NCI-H2081 (cell line): ENCODE results near the gene HSD17B3.
"Not testable (repeated sequence)": the region's sequence is repeated elsewhere in the genome, so short reads cannot be mapped to it uniquely, and the experiment has no call there.

Experiments
- DNase-seq, 2 experiments: peaks; one replicate each; lab custom pipeline; 2025; lab: John Stamatoyannopoulos, UW

Gene HSD17B3

DNA sequence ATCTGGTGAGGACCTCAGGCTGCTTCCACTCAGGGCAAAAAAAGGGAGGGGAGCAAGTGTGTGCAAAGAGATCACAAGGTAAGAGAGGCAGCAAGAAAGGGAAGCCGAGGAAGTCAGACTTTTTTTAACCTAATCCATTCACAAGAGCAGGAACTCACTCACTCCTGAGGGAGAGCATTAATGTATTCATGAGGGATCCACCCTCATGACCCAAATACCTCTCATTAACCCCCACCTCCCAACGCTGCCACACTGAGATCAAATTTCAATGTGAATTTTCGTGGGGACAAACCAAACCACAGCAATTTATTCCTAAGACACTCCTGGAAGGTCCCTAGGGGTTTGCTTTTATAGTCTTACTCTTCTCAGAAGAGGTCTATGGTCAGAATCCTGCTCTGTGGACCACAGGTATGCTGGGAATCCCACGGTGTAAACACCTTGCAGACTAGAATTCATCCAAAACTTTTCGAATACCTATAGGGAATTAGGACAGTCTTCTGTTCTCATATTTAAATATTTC, 108.7 kb downstream of the HSD17B3 start:
- DNase-seq: no peak

DNA sequence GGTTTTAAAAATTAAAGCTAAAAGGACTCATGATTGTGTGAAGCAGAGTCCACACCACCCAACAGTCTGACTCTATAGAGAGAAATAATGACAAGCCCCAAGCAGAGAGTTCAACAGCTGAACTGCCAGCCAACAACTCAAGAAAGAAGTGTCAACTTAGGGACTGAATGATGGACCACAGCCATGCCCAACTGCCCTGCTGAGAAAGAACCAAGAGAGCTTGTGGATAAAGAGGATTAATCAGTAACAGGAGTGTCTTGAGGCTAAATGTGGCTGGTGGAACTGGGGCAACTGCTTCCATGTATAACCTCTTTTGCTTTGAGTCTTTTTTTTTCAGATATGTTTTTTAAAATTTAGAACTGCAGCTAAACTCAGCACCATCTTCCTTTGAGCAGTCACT, 109.3 kb downstream of the HSD17B3 start:
- DNase-seq: no peak

DNA sequence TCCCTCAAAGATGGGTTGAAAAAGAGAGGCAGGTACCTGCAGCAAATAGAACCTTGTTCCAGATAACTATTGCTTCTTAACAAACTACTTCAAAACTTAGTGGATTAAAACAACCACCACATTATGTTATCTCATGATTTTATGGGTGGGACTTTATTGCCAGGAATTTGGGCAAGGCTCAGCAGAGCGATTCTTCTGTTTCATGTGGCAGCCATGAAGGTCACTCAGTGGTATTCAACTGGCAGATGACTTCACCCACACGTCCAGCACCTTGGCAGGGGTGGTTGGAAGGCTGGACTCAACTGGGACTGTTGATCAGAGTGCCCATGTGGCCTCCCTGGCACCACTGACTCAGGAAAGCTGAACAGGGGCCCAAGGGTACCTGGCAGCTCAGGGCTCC, 112.0 kb downstream of the HSD17B3 start:
- DNase-seq: no peak

DNA sequence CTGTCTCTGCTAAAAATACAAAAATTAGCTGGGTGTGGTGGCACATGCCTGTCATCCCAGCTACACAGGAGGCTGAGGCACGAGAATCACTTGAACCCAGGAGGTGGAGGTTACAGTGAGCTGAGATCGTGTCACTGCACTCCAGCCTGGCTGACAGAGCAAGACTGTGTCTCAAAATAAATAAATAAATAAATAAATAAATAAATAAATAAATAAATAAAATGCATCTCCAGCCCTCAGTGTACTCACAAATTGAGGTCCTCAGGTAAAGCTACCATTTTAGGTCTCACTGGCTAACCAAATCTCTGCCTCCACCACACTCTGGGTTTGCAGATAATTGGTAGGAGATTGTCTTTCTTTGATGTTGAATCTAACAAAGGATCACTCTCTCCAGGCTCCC, 112.4 kb downstream of the HSD17B3 start:
- not testable (repeated sequence) for DNase-seq

DNA sequence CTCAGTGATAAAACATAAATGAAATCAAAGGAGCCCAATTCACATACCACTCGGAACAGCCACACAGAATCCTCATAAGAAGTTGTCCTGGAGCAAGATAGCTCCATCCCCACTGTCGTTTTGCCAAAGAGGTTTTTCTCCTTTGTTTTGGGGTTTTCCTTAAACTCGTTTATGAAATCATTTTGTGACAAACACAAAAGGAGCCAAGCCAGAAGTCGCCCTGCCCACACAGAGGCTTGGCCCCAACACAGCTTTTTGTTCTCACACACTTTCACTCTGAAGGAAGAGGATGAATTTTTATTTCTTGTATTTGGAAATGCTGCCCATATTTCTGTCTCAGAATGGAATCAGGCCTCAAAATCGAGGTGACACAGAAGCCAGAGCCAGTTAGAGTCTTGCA, 113.4 kb downstream of the HSD17B3 start:
- DNase-seq: no peak

DNA sequence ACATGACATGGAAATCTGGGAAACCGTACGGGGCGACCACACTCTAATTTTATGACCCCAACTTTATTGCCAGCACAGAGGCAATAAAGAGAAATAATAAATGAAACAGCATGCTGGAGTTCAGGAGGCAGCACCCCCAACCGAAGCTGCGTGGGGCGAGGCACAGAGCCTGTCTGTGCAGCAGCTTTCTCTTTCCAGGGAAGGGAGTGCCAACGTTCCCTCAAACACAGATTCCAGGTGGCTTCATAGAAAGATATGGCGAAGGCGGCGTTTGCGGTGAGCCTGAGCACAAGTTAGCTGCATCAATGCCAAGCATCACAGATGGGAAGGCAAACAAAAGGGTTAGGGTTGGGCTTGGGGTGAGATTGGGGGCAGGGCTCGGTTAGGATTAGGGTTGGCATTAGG, 114.8 kb downstream of the HSD17B3 start:
- no peak for DNase-seq

DNA sequence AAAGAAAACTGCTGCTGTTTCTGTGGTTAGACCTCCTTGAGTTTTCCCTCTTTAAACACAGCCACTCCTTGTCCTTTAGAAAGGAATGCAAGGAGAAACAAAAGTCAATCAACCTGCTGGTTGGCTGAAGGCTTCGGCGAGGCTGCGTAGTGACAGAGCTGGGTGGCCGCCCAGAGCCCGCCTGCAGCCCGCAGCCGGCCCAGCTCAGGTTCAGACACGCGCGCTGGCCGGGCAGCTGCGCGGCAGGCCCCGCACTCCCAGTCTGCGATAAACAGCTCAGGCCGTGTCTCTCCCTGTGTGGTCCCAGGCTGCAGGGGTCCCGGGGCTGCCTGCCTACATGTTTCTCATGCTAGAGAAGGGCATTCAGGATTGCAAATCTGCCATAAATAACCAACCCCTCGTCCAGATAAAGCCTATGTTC, 115.4 kb downstream of the HSD17B3 start:
- DNase-seq: no peak

DNA sequence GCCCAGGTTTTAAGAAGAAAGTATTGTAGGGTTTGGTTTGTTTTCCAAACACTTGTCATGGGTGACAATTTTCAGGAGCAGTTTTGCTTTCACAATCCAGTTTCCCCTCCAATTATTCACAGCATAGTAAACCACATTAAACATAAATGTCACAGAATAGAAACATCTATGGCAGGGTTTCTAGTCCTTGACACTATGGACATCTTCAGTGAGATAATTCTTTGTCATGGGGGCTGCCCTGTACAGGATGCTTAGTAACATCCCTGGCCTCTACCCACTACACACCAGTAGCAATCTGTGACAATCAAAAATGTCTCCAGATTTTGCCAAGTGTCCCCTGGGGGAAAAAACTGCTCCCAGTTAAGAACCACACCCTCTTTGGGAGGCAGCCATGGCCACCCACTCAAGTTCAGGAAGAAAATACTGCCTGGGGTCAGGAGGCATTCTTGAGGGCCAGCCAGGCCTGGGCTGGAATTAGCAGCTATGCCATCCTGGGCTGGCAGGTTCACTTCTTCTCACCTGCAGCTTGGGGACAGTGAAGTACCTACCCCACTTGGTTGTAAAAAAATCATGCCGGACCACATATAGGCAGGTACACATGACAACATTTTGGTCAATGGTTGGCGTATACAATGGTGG, 116.3 kb downstream of the HSD17B3 start:
- DNase-seq: no peak
